Hypothalamus (tissue), 51 donors: ENCODE data around the gene INAFM1.

Experiments
- DNase-seq, 51 donors: peaks; one replicate each; lab custom pipeline; 2025; lab: John Stamatoyannopoulos, UW

INAFM1 gene

DNA sequence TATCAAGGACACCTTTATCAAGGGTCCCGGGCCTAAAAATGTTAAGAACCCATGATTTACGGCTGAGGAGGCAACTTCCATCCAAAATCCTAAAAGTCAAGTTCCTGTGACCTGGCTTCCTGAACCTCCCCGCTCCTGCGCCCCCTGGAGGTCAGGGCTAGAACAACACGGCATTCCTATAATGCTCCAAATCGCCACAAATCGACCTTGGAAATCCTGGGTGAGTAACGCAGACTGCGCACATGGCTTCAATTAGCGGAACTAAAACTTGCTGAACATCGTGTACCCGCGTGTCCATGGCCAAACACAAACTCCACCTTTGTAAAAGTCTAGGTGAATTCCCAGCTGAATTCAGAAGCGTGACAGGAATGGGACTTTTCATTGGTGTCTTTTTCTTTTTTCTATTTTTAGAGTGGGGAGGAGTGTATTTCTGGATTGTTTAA is 30.6 kb downstream of the INAFM1 start:
- DNase-seq: peak in 17 of 51 donors; percentile 7 to 61 (median 14)

DNA sequence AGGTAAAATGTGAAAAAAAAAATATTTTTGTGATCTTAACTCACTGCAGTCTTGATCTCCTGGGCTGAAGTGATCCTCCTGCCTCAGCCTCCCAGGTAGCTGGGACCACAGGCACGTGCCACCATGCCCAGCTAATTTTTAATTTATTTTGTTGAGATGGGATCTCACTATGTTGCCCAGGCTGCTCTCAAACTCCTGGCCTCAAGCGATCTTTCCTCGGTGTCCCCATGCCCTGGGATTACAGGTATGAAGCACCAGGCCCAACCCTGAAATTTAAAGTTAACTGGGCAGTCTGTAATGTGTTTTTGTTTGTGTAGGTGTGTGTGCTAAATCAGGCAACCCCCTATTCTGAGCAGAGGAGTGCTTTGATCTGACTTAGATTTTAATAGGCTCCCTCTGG is 31.6 kb downstream of the INAFM1 start:
- no peak for DNase-seq

DNA sequence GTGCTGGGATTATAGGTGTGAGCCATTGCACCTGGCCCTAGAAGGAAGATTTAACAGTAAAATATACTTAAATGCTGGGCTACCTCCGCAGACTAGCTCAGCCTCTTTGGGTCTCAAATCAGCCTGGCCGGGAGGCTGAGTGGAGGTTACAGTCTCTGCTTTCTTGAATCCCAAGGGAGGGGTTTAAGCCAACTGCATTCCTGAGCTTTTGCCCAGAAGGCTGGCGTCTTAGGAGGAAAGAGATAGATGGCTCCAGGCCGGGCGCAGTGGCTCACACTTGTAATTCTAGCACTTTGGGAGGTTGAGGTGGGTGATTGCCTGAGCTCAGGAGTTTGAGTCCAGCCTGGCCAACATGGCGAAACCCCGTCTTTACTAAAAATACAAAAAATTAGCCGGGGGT is 34.4 kb downstream of the INAFM1 start:
- no peak for DNase-seq

DNA sequence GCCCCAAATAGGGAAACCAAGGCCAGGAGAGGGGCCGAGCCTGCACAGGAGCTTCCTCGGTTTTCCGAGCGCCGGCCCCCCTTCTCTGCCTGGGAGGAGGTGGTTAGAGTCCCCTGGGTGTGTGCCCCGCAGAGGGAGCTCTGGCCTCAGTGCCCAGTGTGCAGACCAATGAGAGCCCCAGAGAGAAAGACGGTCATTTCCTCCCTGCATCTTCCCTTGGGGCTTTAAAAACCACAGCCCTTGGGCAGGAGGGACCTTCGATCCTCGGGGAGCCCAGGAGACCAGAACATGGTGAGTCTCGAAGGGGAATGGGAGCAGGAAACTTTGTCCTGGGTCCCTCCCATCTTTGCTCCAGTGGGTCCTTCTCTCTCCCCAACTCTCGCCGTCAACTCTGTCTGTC is 34.9 kb downstream of the INAFM1 start, which contains the start of gene C5AR1:
C5AR1 (plus strand) TSS at position 254 of the 400 bp plus-strand sequence; CDS start at position 289, 35 bp downstream.
- peak in 10 of 51 donors; percentile 11 to 30 (median 22) for DNase-seq

DNA sequence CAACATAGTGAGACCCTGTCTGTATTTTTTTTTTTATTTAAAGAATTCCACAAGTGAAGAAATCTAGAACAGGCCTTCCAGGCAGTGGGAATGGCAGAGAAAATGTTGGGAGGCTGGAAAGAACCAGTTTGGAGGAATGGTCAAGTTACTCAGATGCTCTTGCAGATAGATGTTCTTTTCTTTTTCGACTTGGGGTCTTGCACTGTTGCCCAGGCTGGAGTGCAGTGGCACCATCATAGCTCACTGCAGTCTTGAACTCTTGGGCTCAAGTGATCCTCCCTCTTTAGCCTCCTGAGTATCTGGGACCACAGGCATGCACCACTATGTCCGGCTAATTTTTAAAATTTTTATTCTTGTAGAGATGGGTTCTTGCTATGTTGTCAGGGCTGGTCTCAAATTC is 35.6 kb downstream of the INAFM1 start:
- DNase-seq: no peak

DNA sequence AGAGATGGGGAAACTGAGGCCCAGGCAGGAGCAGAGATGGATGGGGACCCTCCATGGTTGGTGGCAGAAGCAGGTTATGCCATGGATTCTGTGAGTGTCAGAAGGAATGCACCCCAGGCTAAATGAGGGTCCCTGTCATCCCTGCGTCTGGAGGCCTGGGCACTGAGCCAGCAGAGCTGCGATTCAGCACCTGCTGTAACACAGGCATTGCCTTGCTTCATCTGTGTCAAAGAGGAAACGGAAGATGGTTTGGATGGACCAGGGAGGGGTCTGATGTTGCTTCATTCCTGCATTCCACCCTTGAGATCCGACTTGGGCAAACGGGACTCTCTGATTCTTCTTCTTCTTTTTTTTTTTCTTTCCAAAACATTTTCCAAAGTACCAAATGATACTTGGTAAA is 36.1 kb downstream of the INAFM1 start:
- DNase-seq: peak in 2 of 51 donors; percentile 8 to 12

DNA sequence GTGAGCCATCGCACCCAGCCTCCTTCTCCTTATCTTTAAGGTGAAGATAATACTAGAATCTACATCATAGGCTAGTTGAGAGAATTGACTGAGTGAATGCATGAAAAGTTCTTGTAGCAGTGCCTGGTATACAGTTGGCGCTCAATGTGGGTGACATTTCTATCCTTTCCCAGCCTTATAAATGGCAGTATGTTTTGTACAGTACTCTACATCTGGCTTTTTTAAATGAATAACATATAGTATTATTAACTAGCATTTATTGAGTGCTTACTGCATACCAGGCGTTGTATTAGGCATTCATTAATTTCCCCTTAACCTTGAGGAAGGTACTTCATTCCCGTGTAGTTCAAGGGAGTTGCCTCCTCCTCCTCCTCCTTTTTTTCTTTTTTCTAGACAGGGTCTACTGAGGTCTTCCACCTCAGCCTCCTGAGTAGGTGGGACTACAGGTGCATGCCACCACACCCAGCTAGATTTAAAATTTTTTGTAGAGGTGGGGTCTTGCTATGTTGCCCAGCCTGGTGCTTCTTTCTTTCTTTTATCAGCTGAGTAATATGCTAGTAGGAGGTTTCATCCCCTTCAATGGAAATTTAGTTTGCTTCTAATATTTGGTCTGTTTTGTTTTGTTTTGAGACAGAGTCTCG is 37.8 kb downstream of the INAFM1 start:
- DNase-seq: no peak

DNA sequence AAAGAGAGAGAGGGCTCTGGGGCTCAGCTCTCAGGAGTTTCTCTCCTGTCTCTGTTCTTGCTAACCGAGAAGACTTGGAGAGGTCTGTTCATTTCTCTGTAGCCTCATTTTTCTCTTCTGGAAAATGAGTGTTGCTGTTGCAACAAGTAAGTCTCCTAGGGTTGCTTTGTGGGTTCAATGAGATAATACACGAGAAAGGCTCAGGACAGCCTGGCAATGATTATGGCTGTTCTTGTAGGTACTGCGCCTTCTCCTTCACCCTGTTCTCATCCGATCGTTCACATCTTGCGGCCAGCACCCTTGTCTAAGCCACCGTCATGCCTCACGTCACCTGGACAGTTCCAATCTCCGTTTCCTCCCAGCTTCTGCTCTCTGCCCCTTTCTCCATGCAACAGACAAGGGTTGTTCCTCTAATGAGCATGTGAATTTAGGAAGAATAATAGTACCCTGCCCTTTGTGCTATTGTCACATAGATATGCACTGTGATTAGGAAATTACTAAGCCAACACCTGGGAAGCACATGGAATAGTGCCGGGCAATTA is 39.1 kb downstream of the INAFM1 start:
- DNase-seq: no peak

DNA sequence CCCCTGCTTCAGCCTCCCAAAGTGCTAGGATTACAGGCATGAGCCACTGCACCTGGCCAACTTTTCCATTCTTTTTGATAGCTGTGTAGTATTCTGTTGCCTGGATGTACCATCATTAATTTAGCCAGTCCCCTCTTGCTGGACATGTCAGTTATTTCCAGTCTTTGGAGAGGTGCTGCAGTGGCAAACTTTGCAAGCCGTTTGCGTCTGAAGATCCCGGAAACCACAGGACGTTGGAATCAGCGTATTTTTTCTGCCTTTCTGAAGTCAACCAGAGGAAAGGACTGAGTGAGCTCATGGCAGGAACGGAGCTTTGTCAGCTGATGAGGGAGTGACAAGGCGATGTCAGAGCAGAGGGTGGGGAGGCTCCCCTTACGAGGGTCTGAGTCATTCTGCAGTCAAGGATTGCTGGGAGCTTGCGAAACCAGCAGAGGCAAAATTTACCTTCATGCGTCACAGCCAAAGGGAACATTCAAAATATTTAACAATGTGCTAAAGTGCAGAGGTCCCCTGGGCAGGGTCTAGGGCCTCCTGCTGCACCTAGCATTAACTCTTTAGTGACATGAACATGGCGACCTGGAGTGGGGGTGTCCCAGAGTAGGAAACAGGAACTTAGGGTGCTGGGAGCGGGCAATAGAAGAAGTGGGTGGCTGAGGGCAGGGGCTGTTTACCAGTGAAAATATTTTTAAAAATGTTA is 40.6 kb downstream of the INAFM1 start:
- peak in 21 of 51 donors; percentile 8 to 64 (median 26) for DNase-seq

DNA sequence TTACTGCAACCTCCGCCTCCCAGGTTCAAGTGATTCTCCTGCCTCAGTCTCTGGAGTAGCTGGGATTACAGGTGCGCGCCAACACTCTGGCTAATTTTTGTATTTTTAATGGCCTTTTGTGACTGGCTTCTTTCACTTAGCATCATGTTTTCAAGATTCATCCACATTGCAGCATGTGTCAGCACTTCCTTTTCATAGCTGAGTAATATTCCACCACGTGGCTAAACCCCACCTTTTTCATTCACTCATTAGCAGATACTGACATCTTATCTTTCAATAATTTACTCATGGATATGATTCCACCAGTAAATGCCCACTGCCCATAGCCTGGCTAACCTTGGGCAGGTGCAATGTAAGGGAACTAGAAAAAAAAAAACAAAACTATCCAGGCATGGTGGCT is 41.8 kb downstream of the INAFM1 start:
- no peak for DNase-seq

DNA sequence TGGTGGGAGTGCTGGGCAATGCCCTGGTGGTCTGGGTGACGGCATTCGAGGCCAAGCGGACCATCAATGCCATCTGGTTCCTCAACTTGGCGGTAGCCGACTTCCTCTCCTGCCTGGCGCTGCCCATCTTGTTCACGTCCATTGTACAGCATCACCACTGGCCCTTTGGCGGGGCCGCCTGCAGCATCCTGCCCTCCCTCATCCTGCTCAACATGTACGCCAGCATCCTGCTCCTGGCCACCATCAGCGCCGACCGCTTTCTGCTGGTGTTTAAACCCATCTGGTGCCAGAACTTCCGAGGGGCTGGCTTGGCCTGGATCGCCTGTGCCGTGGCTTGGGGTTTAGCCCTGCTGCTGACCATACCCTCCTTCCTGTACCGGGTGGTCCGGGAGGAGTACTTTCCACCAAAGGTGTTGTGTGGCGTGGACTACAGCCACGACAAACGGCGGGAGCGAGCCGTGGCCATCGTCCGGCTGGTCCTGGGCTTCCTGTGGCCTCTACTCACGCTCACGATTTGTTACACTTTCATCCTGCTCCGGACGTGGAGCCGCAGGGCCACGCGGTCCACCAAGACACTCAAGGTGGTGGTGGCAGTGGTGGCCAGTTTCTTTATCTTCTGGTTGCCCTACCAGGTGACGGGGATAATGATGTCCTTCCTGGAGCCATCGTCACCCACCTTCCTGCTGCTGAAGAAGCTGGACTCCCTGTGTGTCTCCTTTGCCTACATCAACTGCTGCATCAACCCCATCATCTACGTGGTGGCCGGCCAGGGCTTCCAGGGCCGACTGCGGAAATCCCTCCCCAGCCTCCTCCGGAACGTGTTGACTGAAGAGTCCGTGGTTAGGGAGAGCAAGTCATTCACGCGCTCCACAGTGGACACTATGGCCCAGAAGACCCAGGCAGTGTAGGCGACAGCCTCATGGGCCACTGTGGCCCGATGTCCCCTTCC is 45.5 kb downstream of the INAFM1 start:
- DNase-seq: no peak

DNA sequence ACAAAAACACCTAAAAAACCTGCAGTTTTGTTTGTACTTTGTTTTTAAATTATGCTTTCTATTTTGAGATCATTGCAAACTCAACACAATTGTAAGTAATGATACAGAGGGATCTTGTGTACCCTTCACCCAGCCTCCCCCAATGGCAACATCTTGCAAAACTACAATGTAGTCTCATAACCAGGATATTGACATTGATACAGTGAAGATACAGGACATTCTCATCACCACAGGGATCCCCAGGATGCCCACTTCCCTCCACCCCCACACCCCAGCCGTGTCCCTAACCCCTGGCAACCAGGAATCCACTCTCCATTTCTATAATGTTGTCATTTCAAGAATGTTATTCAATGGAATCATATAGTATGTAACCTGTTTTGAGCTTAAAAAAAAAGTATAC is 46.9 kb downstream of the INAFM1 start:
- no peak for DNase-seq

DNA sequence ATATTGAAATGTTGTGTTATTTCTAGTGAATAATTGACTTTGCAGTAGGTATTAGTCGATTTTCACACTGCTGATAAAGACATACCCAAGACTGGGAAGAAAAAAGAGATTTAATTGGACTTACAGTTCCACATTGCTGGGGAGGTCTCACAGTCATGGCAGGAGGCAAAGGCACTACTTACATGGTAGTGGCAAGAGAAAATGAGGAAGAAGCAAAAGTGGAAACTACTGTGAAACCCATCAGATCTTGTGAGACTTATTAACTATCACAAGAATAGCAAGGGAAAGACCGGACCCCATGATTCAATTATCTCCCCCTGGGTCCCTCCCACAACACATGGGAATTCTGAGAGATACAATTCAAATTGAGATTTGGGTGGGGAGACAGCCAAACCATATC is 47.4 kb downstream of the INAFM1 start:
- DNase-seq: no peak

DNA sequence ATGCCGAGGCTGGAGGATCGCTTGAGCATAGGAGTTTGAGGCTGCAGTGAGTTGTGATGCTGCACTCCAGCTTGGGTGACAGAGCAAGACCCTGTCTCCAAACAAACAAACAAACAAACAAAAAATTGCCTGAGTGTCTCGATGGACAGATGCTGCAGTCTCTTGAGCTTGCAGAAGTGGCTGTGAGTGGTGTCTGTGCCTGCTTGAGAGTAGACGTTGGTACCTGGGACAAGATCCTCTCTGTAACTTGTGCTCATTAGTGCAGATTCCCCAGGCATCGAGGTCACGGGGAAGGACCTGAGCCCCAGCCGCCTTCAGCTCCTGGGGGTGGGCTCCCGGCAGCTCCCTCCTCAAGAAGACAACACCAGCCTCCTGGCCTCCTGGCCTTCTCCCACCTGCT is 48.7 kb downstream of the INAFM1 start:
- no peak for DNase-seq

DNA sequence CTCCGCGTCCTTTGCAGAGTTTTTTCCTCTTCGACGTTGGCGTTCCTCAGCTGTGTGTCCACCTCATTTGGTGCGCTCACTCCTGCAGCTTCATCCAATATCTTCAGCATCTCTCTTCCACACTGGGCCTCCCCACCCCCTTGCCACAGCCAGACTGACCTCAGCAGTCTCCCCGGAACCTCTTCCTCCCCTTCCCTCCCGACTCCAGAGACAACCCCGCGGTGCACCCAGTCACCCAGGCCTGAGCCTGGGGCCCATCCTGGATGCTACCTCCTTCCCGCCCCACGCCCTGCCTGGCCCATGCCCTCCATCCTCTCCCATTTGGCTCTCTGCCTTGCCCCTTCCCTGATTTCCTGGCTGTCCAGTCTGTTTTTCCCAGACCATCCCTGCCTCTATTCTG is 49.2 kb downstream of the INAFM1 start:
- no peak for DNase-seq

DNA sequence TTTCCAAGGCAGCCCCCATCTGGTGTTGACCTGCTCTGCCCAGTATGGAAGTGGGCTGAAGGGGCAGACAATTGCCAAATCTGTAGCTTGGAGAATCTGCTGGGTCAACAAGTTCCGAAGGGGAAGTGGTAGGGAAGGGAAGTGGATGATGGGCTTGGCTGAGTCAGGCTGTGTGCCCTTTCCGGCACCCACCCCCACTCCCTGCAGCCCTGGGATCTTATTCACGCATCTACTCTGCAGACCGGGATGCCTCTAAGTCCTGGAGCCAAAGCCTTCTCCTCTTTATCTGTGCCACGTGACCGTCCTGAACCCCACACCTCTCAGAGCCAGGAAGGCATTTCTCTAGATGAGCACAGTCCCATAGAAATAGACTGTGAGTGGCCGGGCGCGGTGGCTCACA is 49.8 kb downstream of the INAFM1 start:
- peak in 13 of 51 donors; percentile 7 to 40 (median 16) for DNase-seq
